GM12878 (cell line): ENCODE data around the gene TMCC2. TPM values are rescaled to one million over a fixed set of nuclear protein-coding genes. Genes with fewer than 3 reads are reported as not detected.

Experiments used
- BCL3 ChIP-seq: IDR thresholded peaks from 2 replicates; pipeline ENCODE4 v1.6.1; 2011; ENCODE audit warnings: borderline replicate concordance, low read depth, mild to moderate bottlenecking, moderate library complexity, low read length; ENCODE audit not compliant: insufficient read depth, poor library complexity, severe bottlenecking
- BHLHE40 ChIP-seq, 2 experiments: fragments of 450-650 bp in 1 of 2; IDR thresholded peaks; 2 replicates each; pipeline ENCODE4 v1.6.1; 2011 to 2017; ENCODE audit warnings: low read depth in 2 of 2, borderline replicate concordance in 1 of 2, improper control_type of control experiment in 1 of 2, low read length in 1 of 2, mild to moderate bottlenecking in 1 of 2
- BRCA1 ChIP-seq: IDR thresholded peaks from 2 replicates; pipeline ENCODE4 v1.6.1; 2011; ENCODE audit warnings: low read depth, low read length, improper control_type of control experiment
- CBFB ChIP-seq: IDR thresholded peaks from 2 replicates; pipeline ENCODE4 v1.6.1; 2016; ENCODE audit warnings: antibody characterized with exemption, low read depth
- CBX5 ChIP-seq: sonication (generic); IDR thresholded peaks from 2 replicates; pipeline ENCODE4 v1.6.1; 2016; ENCODE audit warnings: low read depth, moderate library complexity, mild to moderate bottlenecking, inconsistent platforms
- CHD4 ChIP-seq: fragments of 200-600 bp; sonication (generic); IDR thresholded peaks from 2 replicates; pipeline ENCODE4 v1.6.1; 2016; ENCODE audit warnings: mild to moderate bottlenecking
- ELK1 ChIP-seq: IDR thresholded peaks from 2 replicates; pipeline ENCODE4 v1.6.1; 2012; ENCODE audit warnings: low read depth, low read length, improper control_type of control experiment
- IRF4 ChIP-seq: IDR thresholded peaks from 2 replicates; pipeline ENCODE4 v1.6.1; 2011; ENCODE audit warnings: low read depth, low read length
- JUNB ChIP-seq: IDR thresholded peaks from 2 replicates; pipeline ENCODE4 v1.6.1; 2016; ENCODE audit warnings: antibody characterized with exemption, mild to moderate bottlenecking
- JUND ChIP-seq: IDR thresholded peaks from 2 replicates; pipeline ENCODE4 v1.6.1; 2012; ENCODE audit warnings: low read depth, mild to moderate bottlenecking, low read length, improper control_type of control experiment, moderate library complexity
- MEF2A ChIP-seq: IDR thresholded peaks from 2 replicates; pipeline ENCODE4 v1.6.1; 2011; ENCODE audit warnings: low read depth, mild to moderate bottlenecking, low read length, moderate library complexity; ENCODE audit not compliant: insufficient read depth
- MEF2B ChIP-seq: fragments of 450-650 bp; IDR thresholded peaks from 2 replicates; pipeline ENCODE4 v1.6.1; 2018; ENCODE audit warnings: mild to moderate bottlenecking, moderate library complexity; ENCODE audit not compliant: partially characterized antibody, poor library complexity, severe bottlenecking
- MLLT1 ChIP-seq: fragments of 450-650 bp; IDR thresholded peaks from 2 replicates; pipeline ENCODE4 v1.6.1; 2016; ENCODE audit warnings: mild to moderate bottlenecking
- NFIC ChIP-seq: IDR thresholded peaks from 2 replicates; pipeline ENCODE4 v1.6.1; 2012; ENCODE audit warnings: low read depth, mild to moderate bottlenecking, inconsistent platforms, low read length, moderate library complexity
- NR2F1 ChIP-seq: fragments of 450-650 bp; conservative IDR thresholded peaks from 2 replicates; pipeline ENCODE4 v1.6.1; 2017; ENCODE audit warnings: mild to moderate bottlenecking
- PML ChIP-seq: IDR thresholded peaks from 2 replicates; pipeline ENCODE4 v1.6.1; 2012; ENCODE audit warnings: low read length, inconsistent platforms
- RB1 ChIP-seq: fragments of 450-650 bp; formaldehyde crosslinking; IDR thresholded peaks from 2 replicates; pipeline ENCODE4 v1.6.1; 2017; ENCODE audit warnings: mild to moderate bottlenecking, borderline replicate concordance
- RELA ChIP-seq: fragments of 450-650 bp; IDR thresholded peaks from 2 replicates; pipeline ENCODE4 v1.8.0; 2014; ENCODE audit warnings: borderline replicate concordance; ENCODE audit not compliant: partially characterized antibody
- RFX5 ChIP-seq: IDR thresholded peaks from 2 replicates; pipeline ENCODE4 v1.6.1; 2011; ENCODE audit warnings: low read depth, low read length, improper control_type of control experiment
- SMAD5 ChIP-seq: IDR thresholded peaks from 2 replicates; pipeline ENCODE4 v1.6.1; 2016; ENCODE audit warnings: antibody characterized with exemption, low read depth
- TCF3 ChIP-seq: IDR thresholded peaks from 2 replicates; pipeline ENCODE4 v1.6.1; 2012; ENCODE audit warnings: low read depth, mild to moderate bottlenecking, low read length, borderline replicate concordance; ENCODE audit not compliant: insufficient read depth
- ZZZ3 ChIP-seq: IDR thresholded peaks from 2 replicates; pipeline ENCODE4 v1.6.1; 2011; ENCODE audit warnings: low read depth; ENCODE audit not compliant: control insufficient read depth, insufficient read length
- polyA plus RNA-seq, 11 experiments: library from polyadenylated mRNA; depleted of rRNA in 4 of 11; unstranded in 6 of 11; stranded (reverse) in 5 of 11; fragments of >200 nt; fragmentation: Nextera tagmentation in 4 of 11; fragmentation: Illumina TruSeq in 1 of 11; extraction: Ambion mirVana in 4 of 11; extraction: Trizol in 1 of 11; gene quantifications; 1 replicate in 1 of 11; 2 replicates in 10 of 11; pipeline versions ENCODE4 v1.2.1 to v1.2.3, GENCODE V29; 2011 to 2016; ENCODE audit warnings: inconsistent platforms in 2 of 11, missing spikeins in 2 of 11, low read depth in 1 of 11
- total RNA-seq, 4 experiments: library from RNA; depleted of rRNA in 3 of 4; stranded (reverse); fragments of >200 nt in 3 of 4; fragmentation: Illumina TruSeq in 1 of 4; extraction: Trizol in 1 of 4; gene quantifications; 2 replicates each; pipeline versions ENCODE4 v1.2.1 to v1.2.3, GENCODE V29; 2013 to 2021
- TF ChIP-seq, protein P1 (sequence below): fragments of 450-650 bp; IDR thresholded peaks from 2 replicates; pipeline ENCODE4 v1.6.1; 2017; ENCODE audit warnings: mild to moderate bottlenecking, low read depth, inconsistent platforms; ENCODE audit not compliant: poor library complexity, severe bottlenecking
- TF ChIP-seq, protein P2 (sequence below): IDR thresholded peaks from 2 replicates; pipeline ENCODE4 v1.6.1; 2011; ENCODE audit warnings: borderline replicate concordance, low read depth, mild to moderate bottlenecking, moderate library complexity, mixed read lengths, low read length; ENCODE audit not compliant: insufficient read depth; ENCODE audit errors: extremely low read length

TMCC2 gene
- total and polyA plus RNA-seq, 10 of the 15 experiments (the other 5 are each of a cell fraction or from before 2014, with no cell fraction given): 0.06 to 2.3 (median 0.76) TPM

GRCh38 chr1:205310976-205311704 lies 83.4 kb downstream of the TMCC2 start (continued):
- TF ChIP-seq, protein P1, sequence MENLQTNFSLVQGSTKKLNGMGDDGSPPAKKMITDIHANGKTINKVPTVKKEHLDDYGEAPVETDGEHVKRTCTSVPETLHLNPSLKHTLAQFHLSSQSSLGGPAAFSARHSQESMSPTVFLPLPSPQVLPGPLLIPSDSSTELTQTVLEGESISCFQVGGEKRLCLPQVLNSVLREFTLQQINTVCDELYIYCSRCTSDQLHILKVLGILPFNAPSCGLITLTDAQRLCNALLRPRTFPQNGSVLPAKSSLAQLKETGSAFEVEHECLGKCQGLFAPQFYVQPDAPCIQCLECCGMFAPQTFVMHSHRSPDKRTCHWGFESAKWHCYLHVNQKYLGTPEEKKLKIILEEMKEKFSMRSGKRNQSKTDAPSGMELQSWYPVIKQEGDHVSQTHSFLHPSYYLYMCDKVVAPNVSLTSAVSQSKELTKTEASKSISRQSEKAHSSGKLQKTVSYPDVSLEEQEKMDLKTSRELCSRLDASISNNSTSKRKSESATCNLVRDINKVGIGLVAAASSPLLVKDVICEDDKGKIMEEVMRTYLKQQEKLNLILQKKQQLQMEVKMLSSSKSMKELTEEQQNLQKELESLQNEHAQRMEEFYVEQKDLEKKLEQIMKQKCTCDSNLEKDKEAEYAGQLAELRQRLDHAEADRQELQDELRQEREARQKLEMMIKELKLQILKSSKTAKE: no peak
- 0 out of 2 replicates have a peak, but pooled peaks have one; percentile 34 for TF ChIP-seq IRF4
- no peak for TF ChIP-seq CBX5
- no peak for TF ChIP-seq BRCA1
- TF ChIP-seq MEF2A: no peak
- no peak for TF ChIP-seq BCL3
- TF ChIP-seq NFIC: peak; percentile 59; the same call in 1 of the 2 replicates
- TF ChIP-seq MLLT1: no peak
- TF ChIP-seq TCF3: no peak
- no peak for TF ChIP-seq BHLHE40 (IDR thresholded peaks at IDR 0.05; ENCODE audit: borderline replicate concordance in 1 of 2, low read depth in 2 of 2, low read length in 1 of 2)
- no peak for TF ChIP-seq RFX5
- TF ChIP-seq CBFB: no peak
- no peak for TF ChIP-seq RELA
- TF ChIP-seq PML: no peak
- no peak for TF ChIP-seq SMAD5
- TF ChIP-seq ZZZ3: no peak
- no peak for TF ChIP-seq MEF2B
- TF ChIP-seq JUNB: no peak; the same call in 1 of the 2 replicates
- TF ChIP-seq, protein P2, sequence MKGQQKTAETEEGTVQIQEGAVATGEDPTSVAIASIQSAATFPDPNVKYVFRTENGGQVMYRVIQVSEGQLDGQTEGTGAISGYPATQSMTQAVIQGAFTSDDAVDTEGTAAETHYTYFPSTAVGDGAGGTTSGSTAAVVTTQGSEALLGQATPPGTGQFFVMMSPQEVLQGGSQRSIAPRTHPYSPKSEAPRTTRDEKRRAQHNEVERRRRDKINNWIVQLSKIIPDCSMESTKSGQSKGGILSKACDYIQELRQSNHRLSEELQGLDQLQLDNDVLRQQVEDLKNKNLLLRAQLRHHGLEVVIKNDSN: no peak
- TF ChIP-seq ELK1: no peak
- TF ChIP-seq JUND: no peak
- no peak for TF ChIP-seq RB1
- TF ChIP-seq NR2F1: 0 out of 2 replicates have a peak, but pooled peaks have one; percentile 20
- no peak for TF ChIP-seq CHD4
